Fibroblast of the aortic adventitia (primary cell): Measurements from ENCODE around the gene LEMD3. TPM values are rescaled to one million over a fixed set of nuclear protein-coding genes. Genes with fewer than 3 reads are reported as not detected.
"Not testable (repeated sequence)": the region's sequence is repeated elsewhere in the genome, so short reads cannot be mapped to it uniquely, and the experiment has no call there.

Source experiments
- DNase-seq: peaks from one replicate; pipeline ENCODE4 v3.0.0-alpha.2; 2010; ENCODE audit warnings: low read depth
- H3K4me3 ChIP-seq: 2 replicates; pipeline ENCODE4 v1.5.1; 2011; ENCODE audit warnings: low read depth, mild to moderate bottlenecking, control low read depth, low read length, moderate library complexity
- CTCF ChIP-seq: IDR thresholded peaks from 2 replicates; pipeline ENCODE4 v1.5.1; 2011; ENCODE audit warnings: mild to moderate bottlenecking, low read length, control low read depth, inconsistent platforms; ENCODE audit not compliant: insufficient read depth
- total RNA-seq: library from RNA; depleted of rRNA; stranded (reverse); fragments of >200 nt; gene quantifications from 2 replicates; pipeline ENCODE4 v1.2.3, GENCODE V29; 2012; ENCODE audit warnings: low replicate concordance

LEMD3 gene
- total RNA-seq, 1 donor: 24.2 TPM

GRCh38 chr12:65276916-65277530 lies 107.6 kb downstream of the LEMD3 start:
- no peak for DNase-seq
- no peak overlapping the region for H3K4me3 ChIP-seq
- no peak for TF ChIP-seq CTCF

- H3K4me3 ChIP-seq: peak overlapping the region; percentile 92
- DNase-seq: no peak
- TF ChIP-seq CTCF: no peak
These were observed 108.7 kb downstream of the LEMD3 start for GRCh38 chr12:65277994-65278575.

- peak; percentile 75 for DNase-seq
- peak; percentile 34 for TF ChIP-seq CTCF
These were observed 109.4 kb downstream of the LEMD3 start, which contains the start of gene MSRB3 for GRCh38 chr12:65278576-65279368. Gene MSRB3 (plus strand): TSS chr12:65278683. CDS start chr12:65308580, 29,897 bp downstream.

GRCh38 chr12:65279369-65280112 lies 110.2 kb downstream of the LEMD3 start:
- no peak for TF ChIP-seq CTCF

More at GRCh38 chr12:65278576-65279368, 109.4 kb downstream of the LEMD3 start, which contains the start of gene MSRB3:
- peak within 1 kb of the TSS; percentile 92 for H3K4me3 ChIP-seq

GRCh38 chr12:65280306-65280705 lies 110.9 kb downstream of the LEMD3 start:
- peak; percentile 46 for DNase-seq
- no peak for TF ChIP-seq CTCF

More at GRCh38 chr12:65279369-65280112, 110.2 kb downstream of the LEMD3 start:
- peak; percentile 23 for DNase-seq
- peak overlapping the region; percentile 92 for H3K4me3 ChIP-seq

GRCh38 chr12:65282840-65283239 lies 113.5 kb downstream of the LEMD3 start:
- no peak for DNase-seq
- TF ChIP-seq CTCF: peak; percentile 10
- H3K4me3 ChIP-seq: no peak overlapping the region

More at GRCh38 chr12:65280306-65280705, 110.9 kb downstream of the LEMD3 start:
- H3K4me3 ChIP-seq: peak overlapping the region; percentile 41

GRCh38 chr12:65285532-65285931 lies 116.1 kb downstream of the LEMD3 start:
- DNase-seq, H3K4me3 ChIP-seq: not testable (repeated sequence)
